Peyer's patch (tissue), 4 donors: ENCODE measurements around the gene TIFAB. TPM values are rescaled to one million over a fixed set of nuclear protein-coding genes. Genes with fewer than 3 reads are reported as not detected.
A peak's percentile ranks its signal among the peaks of the same experiment; 100 is the strongest.

Source experiments
- DNase-seq, 3 donors: peaks; one replicate each; pipeline ENCODE4 v3.0.0-alpha.2; 2017 to 2019
- H3K27ac ChIP-seq, 4 donors: fragments of 200-600 bp; sonication (generic); one replicate each; pipeline ENCODE4 v1.5.1; 2016 to 2019
- H3K27me3 ChIP-seq, 2 donors: fragments of 200-600 bp; sonication (generic); one replicate each; pipeline ENCODE4 v1.5.1; 2019
- H3K36me3 ChIP-seq, 3 donors: fragments of 200-600 bp; sonication (generic); one replicate each; pipeline ENCODE4 v1.5.1; 2016 to 2019
- H3K4me1 ChIP-seq, 4 donors: fragments of 200-600 bp; sonication (generic); one replicate each; pipeline ENCODE4 v1.5.1; 2016 to 2019
- H3K4me3 ChIP-seq, 4 donors: fragments of 200-600 bp; sonication (generic); 1 replicate in 3 of 4; 2 replicates in 1 of 4; pipeline ENCODE4 v1.5.1; 2016 to 2019; ENCODE audit warnings: mild to moderate bottlenecking in 1 of 4
- H3K9me3 ChIP-seq, 4 donors: fragments of 200-600 bp; sonication (generic); one replicate each; pipeline ENCODE4 v1.5.1; 2016 to 2019; ENCODE audit warnings: mild to moderate bottlenecking in 1 of 4
- CTCF ChIP-seq, 6 experiments: fragments of 450-650 bp in 4 of 6; fragments of 200-600 bp in 2 of 6; sonication (generic) in 1 of 6; IDR thresholded peaks; one replicate each; pipeline ENCODE4 v1.5.1; 2017 to 2019; ENCODE audit warnings: antibody characterized with exemption in 6 of 6, mild to moderate bottlenecking in 3 of 6, moderate library complexity in 1 of 6
- POLR2A ChIP-seq, 2 donors: fragments of 450-650 bp; IDR thresholded peaks; one replicate each; pipeline ENCODE4 v1.5.1; 2017; ENCODE audit warnings: antibody characterized with exemption in 2 of 2, mild to moderate bottlenecking in 2 of 2, moderate library complexity in 2 of 2
- total RNA-seq, 4 donors: library from RNA; depleted of rRNA; stranded (reverse); fragments of >200 nt; gene quantifications; one replicate each; pipeline ENCODE4 v1.1.0, GENCODE V29; 2016

TIFAB gene
- total RNA-seq, 4 donors from 2014 or later, result 0.83 TPM; not detected in 3

GRCh38 chr5:135488727-135489465 lies 36.7 kb upstream of the TIFAB start:
- Histone ChIP-seq H3K9me3 (no peaks in the 10 kb centered on the region), H3K27me3 (peaks cover 0 to 29% of the 10 kb centered on the region in 2 donors), H3K36me3 (no peaks in the 10 kb centered on the region), H3K4me1 (peaks cover 0 to 21% (median 0%) of the 10 kb centered on the region in 4 donors), H3K4me3 (peak overlapping the region in 2 of 4 donors; percentile 24 to 35), H3K27ac (no peak overlapping the region)
- no peak for DNase-seq
- no peak for TF ChIP-seq POLR2A (IDR thresholded peaks at IDR 0.05)
- TF ChIP-seq CTCF (IDR thresholded peaks at IDR 0.05), result no peak

- H3K36me3 ChIP-seq, result no peaks in the 10 kb centered on the region
- no peaks in the 10 kb centered on the region for H3K9me3 ChIP-seq
- peaks cover 0 to 29% of the 10 kb centered on the region in 2 donors for H3K27me3 ChIP-seq
- H3K4me1 ChIP-seq, result peaks cover 0 to 21% (median 0%) of the 10 kb centered on the region in 4 donors
- no peak overlapping the region for H3K27ac ChIP-seq
- no peak overlapping the region for H3K4me3 ChIP-seq
- no peak for DNase-seq
- TF ChIP-seq CTCF (IDR thresholded peaks at IDR 0.05) (no peak), POLR2A (IDR thresholded peaks at IDR 0.05) (no peak)
Measured at GRCh38 chr5:135487839-135488514, 35.8 kb upstream of the TIFAB start.

- DNase-seq, result no peak
- Histone ChIP-seq H3K36me3 (no peaks in the 10 kb centered on the region), H3K4me1 (peaks cover 0 to 21% (median 0%) of the 10 kb centered on the region in 4 donors), H3K9me3 (no peaks in the 10 kb centered on the region), H3K27me3 (peaks cover 0 to 29% of the 10 kb centered on the region in 2 donors), H3K4me3 (no peak overlapping the region), H3K27ac (no peak overlapping the region)
- no peak for TF ChIP-seq CTCF (IDR thresholded peaks at IDR 0.05)
- TF ChIP-seq POLR2A (IDR thresholded peaks at IDR 0.05), result no peak
Measured at GRCh38 chr5:135487037-135487395, 34.9 kb upstream of the TIFAB start.

GRCh38 chr5:135486131-135487036 lies 34.2 kb upstream of the TIFAB start:
- Histone ChIP-seq H3K9me3 (no peaks in the 10 kb centered on the region), H3K27ac (no peak overlapping the region), H3K4me3 (no peak overlapping the region), H3K4me1 (peaks cover 0 to 17% (median 0%) of the 10 kb centered on the region in 4 donors), H3K36me3 (no peaks in the 10 kb centered on the region), H3K27me3 (peaks cover 0 to 29% of the 10 kb centered on the region in 2 donors)
- TF ChIP-seq CTCF (IDR thresholded peaks at IDR 0.05) (no peak), POLR2A (IDR thresholded peaks at IDR 0.05) (no peak)
- no peak for DNase-seq

- H3K4me3 ChIP-seq, result no peak overlapping the region
- peaks cover 0 to 14% (median 0%) of the 10 kb centered on the region in 4 donors for H3K4me1 ChIP-seq
- no peak for DNase-seq
- H3K27ac ChIP-seq, result no peak overlapping the region
- H3K9me3 ChIP-seq, result no peaks in the 10 kb centered on the region
- no peaks in the 10 kb centered on the region for H3K36me3 ChIP-seq
- peaks cover 0 to 20% of the 10 kb centered on the region in 2 donors for H3K27me3 ChIP-seq
- TF ChIP-seq POLR2A (IDR thresholded peaks at IDR 0.05), result no peak
- no peak for TF ChIP-seq CTCF (IDR thresholded peaks at IDR 0.05)
Measured at GRCh38 chr5:135484674-135485086, 32.5 kb upstream of the TIFAB start.
